Adrenal gland (tissue), 12 donors: ENCODE results near the gene GALNT18. TPM values are rescaled to one million over a fixed set of nuclear protein-coding genes. Genes with fewer than 3 reads are reported as not detected.

Experiments used
- DNase-seq, 7 donors: peaks; one replicate each; pipeline ENCODE4 v3.0.0-alpha.2; 2019 to 2020
- H3K27ac ChIP-seq, 5 donors: fragments of 200-600 bp; sonication (generic) in 4 of 5; 1 replicate in 3 of 5; 2 replicates in 2 of 5; pipeline versions ENCODE4 v1.5.1 to v1.8.0; 2016 to 2020; ENCODE audit warnings: mild to moderate bottlenecking in 1 of 5
- H3K27me3 ChIP-seq: fragments of 200-600 bp; 2 replicates; pipeline ENCODE4 v1.8.0; 2021
- H3K36me3 ChIP-seq, 2 donors: fragments of 200-600 bp; replicated peaks in 1 of 2; 1 replicate in 1 of 2; 2 replicates in 1 of 2; pipeline versions ENCODE4 v1.5.1 to v1.8.0; 2018 to 2022
- H3K4me1 ChIP-seq, 2 donors: fragments of 200-600 bp; replicated peaks in 1 of 2; 1 replicate in 1 of 2; 2 replicates in 1 of 2; pipeline versions ENCODE4 v1.5.1 to v1.8.0; 2018 to 2021
- H3K4me3 ChIP-seq, 4 donors: fragments of 200-600 bp; sonication (generic) in 3 of 4; one replicate each; pipeline ENCODE4 v1.5.1; 2016 to 2018
- H3K9me3 ChIP-seq, 3 donors: fragments of 200-600 bp; sonication (generic) in 1 of 3; replicated peaks in 1 of 3; 1 replicate in 2 of 3; 2 replicates in 1 of 3; pipeline versions ENCODE4 v1.5.1 to v1.8.0; 2016 to 2021
- CTCF ChIP-seq, 6 experiments: fragments of 450-650 bp in 4 of 6; fragments of 200-600 bp in 2 of 6; sonication (generic) in 1 of 6; IDR thresholded peaks; 1 replicate in 5 of 6; 2 replicates in 1 of 6; pipeline versions ENCODE4 v1.5.1 to v1.8.0; 2016 to 2021; ENCODE audit warnings: antibody characterized with exemption in 6 of 6, mild to moderate bottlenecking in 2 of 6, moderate library complexity in 1 of 6
- POLR2A ChIP-seq, 2 donors: fragments of 450-650 bp; IDR thresholded peaks; one replicate each; pipeline ENCODE4 v1.6.1; 2017; ENCODE audit warnings: antibody characterized with exemption in 2 of 2, mild to moderate bottlenecking in 2 of 2, moderate library complexity in 1 of 2
- WGBS, 4 donors: extraction: QIAGEN DNeasy Blood & Tissue Kit in 2 of 4; methylation state at CpG; one replicate each; pipeline versions ENCODE4 v1.1.5 to v1.1.7; 2013 to 2017; 5-methylcytosine and 5-hydroxymethylcytosine counted together
- intact Hi-C, 2 donors: fragments of 100-400 bp; cut with DNase I; formaldehyde crosslinking; loops; one replicate each; pipeline versions ENCODE4 v1.14.1 to v1.15.0; 2022 to 2023
- polyA plus RNA-seq, 3 donors: library from polyadenylated mRNA; stranded (reverse); fragments of 200-250 nt in 2 of 3; fragments of 350-450 nt in 1 of 3; fragmentation: Illumina TruSeq in 1 of 3; extraction: RNeasy Lipid Tissue Mini Kit (QIAGEN cat#74804) in 1 of 3; gene quantifications; one replicate each; pipeline ENCODE4 v1.2.3, GENCODE V29; 2013 to 2014
- total RNA-seq, 9 donors: library from RNA; depleted of rRNA in 4 of 9; stranded (reverse); fragments of >200 nt in 4 of 9; fragments of 120-200 nt in 1 of 9; fragmentation: NEBNext Ultra II Directional in 1 of 9; extraction: Animal tissue kit (Norgen Biotek cat#: 25700) in 1 of 9; gene quantifications; one replicate each; pipeline versions ENCODE4 v1.1.0 to v1.2.4, GENCODE V29; 2013 to 2023
- donor health status: healthy with polysubstance abuse.
- donor health status: Bipolar disorder and iron deficiency.
- donor health status: DM: yes; HTN: yes; CAD: no.
- donor health status: DM: no; HTN: no; CAD: no.
- donor health status: DM: no; HTN: no; CAD: no.
- donor health status: DM: yes; HTN: yes; CAD: no.

Gene GALNT18
- total and polyA plus RNA-seq, 12 donors, result 1.4 to 15.1 (median 6.4) TPM

GRCh38 chr11:11491589-11491988 lies 130.2 kb downstream of the GALNT18 start:
- intact Hi-C loops, result no loop called here
- DNase-seq, result no peak
- TF ChIP-seq POLR2A (IDR thresholded peaks at IDR 0.05), result no peak
- no peak for TF ChIP-seq CTCF (IDR thresholded peaks at IDR 0.05)
- 87 to 93% (median 91%) methylated on average over 4 of the region's 4 CpGs for WGBS, 4 donors
- no peaks in the 10 kb centered on the region for H3K4me1 ChIP-seq
- no peaks in the 10 kb centered on the region for H3K9me3 ChIP-seq
- no peaks in the 10 kb centered on the region for H3K27me3 ChIP-seq
- H3K36me3 ChIP-seq, result no peaks in the 10 kb centered on the region
- no peak overlapping the region for H3K4me3 ChIP-seq
- H3K27ac ChIP-seq, result no peak overlapping the region

GRCh38 chr11:11491014-11491413 lies 130.8 kb downstream of the GALNT18 start:
- Histone ChIP-seq H3K36me3 (no peaks in the 10 kb centered on the region), H3K27ac (no peak overlapping the region), H3K4me1 (no peaks in the 10 kb centered on the region), H3K9me3 (no peaks in the 10 kb centered on the region), H3K4me3 (no peak overlapping the region), H3K27me3 (no peaks in the 10 kb centered on the region)
- no peak for DNase-seq
- intact Hi-C loops, result no loop called here
- no peak for TF ChIP-seq CTCF (IDR thresholded peaks at IDR 0.05)
- TF ChIP-seq POLR2A (IDR thresholded peaks at IDR 0.05), result no peak
- 78 to 88% (median 83%) methylated on average over 2 of the region's 2 CpGs for WGBS, 4 donors

DNA sequence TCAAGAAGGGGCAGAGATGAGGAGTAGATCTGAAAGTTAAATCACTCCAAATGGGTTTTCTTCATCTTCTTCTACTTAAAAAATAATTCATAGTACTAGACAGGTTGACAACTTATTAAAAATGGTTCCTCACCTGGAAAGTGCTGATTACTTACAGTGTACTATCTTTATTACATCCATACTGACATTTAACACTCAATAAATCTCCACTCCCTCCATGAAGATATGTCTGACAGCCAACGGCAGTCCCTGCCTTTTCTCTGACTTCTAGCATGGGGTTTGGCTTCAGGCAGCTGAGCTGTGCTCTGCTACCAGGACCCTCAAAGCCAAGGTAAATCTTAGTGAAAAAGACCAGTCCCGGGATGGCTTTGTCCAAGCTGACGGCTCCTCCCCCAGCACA lies 135.4 kb downstream of the GALNT18 start:
- no peak overlapping the region for H3K27ac ChIP-seq
- no peaks in the 10 kb centered on the region for H3K9me3 ChIP-seq
- DNase-seq, result no peak
- H3K4me3 ChIP-seq, result no peak overlapping the region
- no peak for TF ChIP-seq CTCF (IDR thresholded peaks at IDR 0.05)
- no peak for TF ChIP-seq POLR2A (IDR thresholded peaks at IDR 0.05)
- no peaks in the 10 kb centered on the region for H3K36me3 ChIP-seq
- no peaks in the 10 kb centered on the region for H3K27me3 ChIP-seq
- H3K4me1 ChIP-seq, result no peaks in the 10 kb centered on the region
- intact Hi-C loops, result no loop called here
- WGBS, 4 donors, result 71 to 77% (median 73%) methylated on average over 3 of the region's 3 CpGs

- intact Hi-C loops, result no loop called here
- Histone ChIP-seq H3K36me3 (no peaks in the 10 kb centered on the region), H3K9me3 (no peaks in the 10 kb centered on the region), H3K27ac (no peak overlapping the region), H3K4me3 (no peak overlapping the region), H3K27me3 (no peaks in the 10 kb centered on the region), H3K4me1 (no peaks in the 10 kb centered on the region)
- 89 to 95% (median 91%) methylated on average over 3 of the region's 3 CpGs for WGBS, 4 donors
- TF ChIP-seq CTCF (IDR thresholded peaks at IDR 0.05), result no peak
- TF ChIP-seq POLR2A (IDR thresholded peaks at IDR 0.05), result no peak
- no peak for DNase-seq
Measured at GRCh38 chr11:11486002-11486401, 135.8 kb downstream of the GALNT18 start.
